Measurements from ENCODE around the gene ADGRL1. TPM values are rescaled to one million over a fixed set of nuclear protein-coding genes. Genes with fewer than 3 reads are reported as not detected.

ADGRL1 gene
- total RNA-seq, 1 donor from 2014 or later, result 3.3 TPM

DNA sequence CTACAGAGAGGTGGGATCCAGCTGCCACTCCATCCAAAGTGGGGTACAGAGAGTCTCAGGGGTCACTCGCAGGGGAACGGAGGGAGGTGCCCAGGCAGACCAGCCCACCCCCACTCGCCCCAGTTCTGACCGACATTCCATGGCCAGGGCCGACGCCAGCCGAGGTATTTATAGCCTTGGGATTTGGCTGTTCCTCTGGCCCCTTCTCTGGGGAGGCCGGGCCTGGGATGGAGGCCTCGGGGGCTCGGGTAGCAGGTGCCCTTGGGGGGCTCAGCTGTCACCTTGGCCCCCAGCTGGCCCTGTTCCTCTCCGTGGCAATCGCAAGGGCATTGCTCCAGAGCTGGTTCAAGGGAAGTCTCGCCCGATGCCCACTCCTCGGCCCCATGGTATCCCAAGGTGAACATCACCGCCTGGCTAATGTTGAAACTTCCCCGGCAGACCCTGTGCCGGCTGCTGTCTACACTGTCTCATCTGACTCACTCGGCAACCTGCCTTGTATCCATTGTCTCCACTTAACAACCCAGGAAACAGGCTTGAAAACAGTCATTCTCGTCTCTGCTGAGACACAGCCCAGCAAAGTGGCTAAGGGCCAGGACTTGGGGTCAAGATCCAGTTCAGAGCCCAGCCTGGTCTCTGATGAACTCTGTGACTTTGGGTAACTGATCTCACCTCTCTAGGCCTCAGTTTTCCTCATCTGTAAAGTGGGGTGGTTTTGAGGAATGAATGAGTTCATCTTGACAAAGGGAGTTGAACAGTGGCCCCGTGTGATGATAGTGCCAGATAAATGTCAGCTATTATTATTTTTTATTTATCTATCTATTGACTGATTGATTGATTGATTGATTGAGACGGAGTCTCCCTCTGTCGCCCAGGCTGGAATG lies 98.1 kb downstream of the ADGRL1 start:
- DNase-seq (ENCODE audit: low read depth), result no peak
- TF ChIP-seq, protein P1, sequence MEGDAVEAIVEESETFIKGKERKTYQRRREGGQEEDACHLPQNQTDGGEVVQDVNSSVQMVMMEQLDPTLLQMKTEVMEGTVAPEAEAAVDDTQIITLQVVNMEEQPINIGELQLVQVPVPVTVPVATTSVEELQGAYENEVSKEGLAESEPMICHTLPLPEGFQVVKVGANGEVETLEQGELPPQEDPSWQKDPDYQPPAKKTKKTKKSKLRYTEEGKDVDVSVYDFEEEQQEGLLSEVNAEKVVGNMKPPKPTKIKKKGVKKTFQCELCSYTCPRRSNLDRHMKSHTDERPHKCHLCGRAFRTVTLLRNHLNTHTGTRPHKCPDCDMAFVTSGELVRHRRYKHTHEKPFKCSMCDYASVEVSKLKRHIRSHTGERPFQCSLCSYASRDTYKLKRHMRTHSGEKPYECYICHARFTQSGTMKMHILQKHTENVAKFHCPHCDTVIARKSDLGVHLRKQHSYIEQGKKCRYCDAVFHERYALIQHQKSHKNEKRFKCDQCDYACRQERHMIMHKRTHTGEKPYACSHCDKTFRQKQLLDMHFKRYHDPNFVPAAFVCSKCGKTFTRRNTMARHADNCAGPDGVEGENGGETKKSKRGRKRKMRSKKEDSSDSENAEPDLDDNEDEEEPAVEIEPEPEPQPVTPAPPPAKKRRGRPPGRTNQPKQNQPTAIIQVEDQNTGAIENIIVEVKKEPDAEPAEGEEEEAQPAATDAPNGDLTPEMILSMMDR (conservative IDR thresholded peaks at IDR 0.05; ENCODE audit: low read depth, low read length), result no peak
- no peak overlapping the region for H3K4me3 ChIP-seq (ENCODE audit: low read depth, low read length)

DNA sequence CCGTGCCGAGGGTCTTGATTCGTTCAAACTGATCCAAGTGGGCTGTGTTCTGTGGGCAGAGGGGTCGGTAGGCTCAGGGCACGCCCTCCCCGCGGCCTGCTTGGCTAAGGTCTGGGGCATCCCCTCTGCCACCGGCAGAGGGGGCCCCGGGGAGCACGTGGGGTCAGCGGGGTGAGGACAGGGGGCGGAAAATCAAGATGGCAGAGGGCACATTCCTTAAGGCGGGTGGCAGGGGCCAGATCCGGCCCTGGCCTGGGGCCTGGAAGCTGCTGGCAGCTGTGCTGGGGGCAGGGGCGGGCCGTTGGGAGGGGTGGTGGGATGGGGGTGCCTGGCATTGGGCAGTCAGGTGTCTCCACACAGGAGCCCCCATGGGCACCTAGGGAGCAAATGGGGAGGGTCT lies 99.1 kb downstream of the ADGRL1 start:
- no peak overlapping the region for H3K4me3 ChIP-seq (ENCODE audit: low read depth, low read length)
- DNase-seq (ENCODE audit: low read depth), result no peak
- TF ChIP-seq, protein P1 (conservative IDR thresholded peaks at IDR 0.05; ENCODE audit: low read depth, low read length), result no peak

DNA sequence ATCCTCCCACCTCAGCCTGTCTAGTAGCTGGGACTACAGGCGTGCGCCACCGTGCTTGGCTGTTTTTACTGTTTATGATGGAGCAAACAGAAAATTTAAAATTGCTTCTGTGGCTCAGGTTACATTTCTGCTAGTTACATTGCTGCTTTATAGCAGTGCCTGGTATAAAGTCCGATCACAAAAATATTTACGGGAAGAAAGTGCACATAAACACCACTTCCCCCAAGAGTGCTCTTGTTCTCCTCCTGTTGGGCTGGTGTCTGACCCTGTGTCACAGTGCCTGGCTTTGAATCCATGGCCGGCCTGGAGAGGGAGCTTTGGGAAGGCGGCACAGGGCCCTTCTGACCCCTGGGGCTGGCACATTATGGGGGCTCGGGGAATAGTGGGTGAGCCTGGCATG lies 100.3 kb downstream of the ADGRL1 start:
- no peak overlapping the region for H3K4me3 ChIP-seq (ENCODE audit: low read depth, low read length)
- no peak for DNase-seq (ENCODE audit: low read depth)
- TF ChIP-seq, protein P1 (conservative IDR thresholded peaks at IDR 0.05; ENCODE audit: low read depth, low read length), result no peak

DNA sequence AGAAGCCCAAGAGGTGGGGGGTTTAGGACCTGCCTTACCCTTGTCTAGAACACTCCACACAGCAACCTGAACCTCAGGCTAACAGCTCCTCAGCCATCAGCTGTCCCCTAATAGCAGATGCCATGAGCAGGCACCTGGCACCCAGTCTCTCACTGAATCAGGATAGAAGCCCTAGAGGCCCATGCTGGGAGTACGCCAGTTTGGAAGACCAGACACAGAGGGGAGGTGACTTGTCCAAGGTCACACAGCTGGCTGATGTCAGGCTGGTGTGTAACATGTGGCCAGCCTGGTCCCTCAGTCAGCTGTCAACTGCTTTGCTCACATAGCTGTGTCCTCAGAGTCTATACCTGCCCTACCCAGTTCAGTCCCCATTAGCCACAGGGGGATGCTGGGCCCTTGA lies 102.7 kb downstream of the ADGRL1 start:
- no peak for DNase-seq (ENCODE audit: low read depth)
- H3K4me3 ChIP-seq (ENCODE audit: low read depth, low read length), result no peak overlapping the region
- TF ChIP-seq, protein P1 (conservative IDR thresholded peaks at IDR 0.05; ENCODE audit: low read depth, low read length), result no peak

DNA sequence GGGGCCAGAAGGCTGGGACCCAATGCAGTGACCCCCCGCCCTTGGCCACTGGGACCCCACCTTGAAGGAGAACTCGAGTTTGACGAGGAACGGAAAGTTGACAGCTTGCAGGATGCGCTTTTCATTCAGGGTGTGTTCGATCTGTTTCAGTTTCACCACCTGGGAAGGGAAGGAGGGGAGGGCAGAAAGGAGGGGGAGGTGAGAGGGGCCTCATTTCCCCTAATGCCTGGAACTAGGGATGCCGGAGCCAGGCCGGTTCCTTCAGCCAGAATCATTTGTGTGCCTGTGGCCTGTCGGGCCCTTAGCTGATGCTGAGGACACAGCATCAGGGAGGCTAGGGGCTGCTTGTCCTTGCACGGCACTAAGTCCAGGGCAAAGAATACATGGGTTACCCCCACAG lies 103.2 kb downstream of the ADGRL1 start:
- TF ChIP-seq, protein P1 (conservative IDR thresholded peaks at IDR 0.05; ENCODE audit: low read depth, low read length), result no peak
- DNase-seq (ENCODE audit: low read depth), result no peak

DNA sequence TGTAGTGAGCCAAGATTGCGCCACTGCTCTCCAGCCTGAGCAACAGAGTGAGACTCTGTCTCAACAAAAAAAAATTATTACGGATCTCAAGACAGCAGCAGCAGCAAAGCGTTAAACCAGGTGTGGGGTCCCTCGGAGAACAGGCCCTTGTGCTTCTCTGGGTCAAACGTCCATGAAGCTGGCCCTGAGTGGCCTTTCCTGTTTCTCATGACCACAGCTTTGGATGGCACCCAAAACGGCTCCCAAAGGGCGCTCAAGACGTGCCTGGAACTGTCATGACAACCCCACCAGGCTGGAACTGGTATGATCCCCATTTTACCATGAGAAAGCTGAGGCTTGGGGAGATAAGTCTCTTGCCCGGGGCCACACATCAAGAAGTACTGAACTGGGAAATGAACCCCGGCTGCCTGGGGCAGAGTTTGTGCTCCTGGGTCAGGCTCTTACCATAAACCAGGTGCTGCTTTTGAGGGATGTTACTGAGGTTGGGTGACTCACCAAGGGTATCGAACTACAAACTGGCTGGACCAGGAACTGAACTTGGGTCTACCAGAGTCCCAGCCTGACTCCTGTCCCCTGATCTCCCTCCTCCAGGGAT lies 103.8 kb downstream of the ADGRL1 start:
- TF ChIP-seq, protein P1 (conservative IDR thresholded peaks at IDR 0.05; ENCODE audit: low read depth, low read length), result no peak
- no peak overlapping the region for H3K4me3 ChIP-seq (ENCODE audit: low read depth, low read length)
- no peak for DNase-seq (ENCODE audit: low read depth)

More for the DNA sequence above, 103.2 kb downstream of the ADGRL1 start:
- H3K4me3 ChIP-seq (ENCODE audit: low read depth, low read length), result no peak overlapping the region
